GM18505 (cell line): ENCODE data around the gene IZUMO4.

ENCODE experiments used
- ATAC-seq: cut with Tn5 transposase; IDR thresholded peaks from one replicate; pipeline ENCODE4 v1.9.1; 2021; ENCODE audit not compliant: unreplicated experiment
- POLR2A ChIP-seq: IDR thresholded peaks from 4 replicates; pipeline ENCODE4 v1.6.1; 2011; ENCODE audit warnings: borderline replicate concordance; ENCODE audit not compliant: insufficient read depth, insufficient read length; ENCODE audit errors: extremely low read depth

IZUMO4 gene

GRCh38 chr19:2100719-2101061 is 4.0 kb downstream of the IZUMO4 start:
- ATAC-seq, result no peak
- TF ChIP-seq POLR2A, result no peak

DNA sequence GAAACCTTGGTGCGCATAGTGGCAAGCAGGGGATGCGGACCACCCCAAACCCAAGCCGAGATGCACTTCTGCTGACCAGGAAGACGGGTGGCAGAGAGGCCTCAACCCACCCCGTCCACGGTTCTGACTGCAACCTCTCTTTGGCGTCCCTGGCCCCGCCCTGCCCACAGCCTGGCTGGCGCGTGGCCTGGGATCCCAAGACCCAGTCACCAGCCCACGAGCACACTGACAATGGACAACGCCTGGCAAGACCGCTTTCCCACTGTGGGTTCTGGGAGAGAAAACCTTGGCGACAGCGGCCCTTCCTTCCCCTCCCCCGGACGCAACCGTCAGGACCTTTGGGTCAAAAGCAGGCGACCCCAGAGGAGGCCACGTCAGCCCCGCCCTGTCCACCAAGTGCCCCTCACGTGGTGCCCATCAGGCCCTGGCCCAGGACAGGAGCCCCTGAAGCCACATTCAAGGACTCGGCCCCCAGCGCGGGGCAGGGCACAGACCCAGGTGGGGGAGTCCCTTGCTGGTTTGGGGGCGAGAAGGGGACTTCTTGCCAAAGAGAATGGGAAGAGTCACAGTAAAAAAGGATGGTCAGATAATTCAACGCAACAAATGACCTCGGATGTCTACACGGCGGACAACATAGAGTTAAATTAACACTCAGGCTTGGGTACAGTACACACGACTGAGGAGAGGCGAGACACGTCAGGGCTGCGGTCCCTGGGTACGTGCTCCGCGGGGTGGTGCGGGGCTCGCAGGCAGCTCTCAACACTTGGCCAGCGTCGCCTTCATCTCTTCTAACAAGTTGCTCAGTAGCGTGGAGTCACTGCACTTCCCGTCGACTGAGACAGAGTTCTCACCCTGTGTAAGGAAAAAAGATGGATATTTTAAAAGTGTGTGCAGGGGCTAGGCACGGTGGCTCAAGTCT is 5.0 kb downstream of the IZUMO4 start:
- ATAC-seq, result no peak
- no peak for TF ChIP-seq POLR2A

GRCh38 chr19:2103045-2103707 is 6.5 kb downstream of the IZUMO4 start:
- no peak for TF ChIP-seq POLR2A
- no peak for ATAC-seq

DNA sequence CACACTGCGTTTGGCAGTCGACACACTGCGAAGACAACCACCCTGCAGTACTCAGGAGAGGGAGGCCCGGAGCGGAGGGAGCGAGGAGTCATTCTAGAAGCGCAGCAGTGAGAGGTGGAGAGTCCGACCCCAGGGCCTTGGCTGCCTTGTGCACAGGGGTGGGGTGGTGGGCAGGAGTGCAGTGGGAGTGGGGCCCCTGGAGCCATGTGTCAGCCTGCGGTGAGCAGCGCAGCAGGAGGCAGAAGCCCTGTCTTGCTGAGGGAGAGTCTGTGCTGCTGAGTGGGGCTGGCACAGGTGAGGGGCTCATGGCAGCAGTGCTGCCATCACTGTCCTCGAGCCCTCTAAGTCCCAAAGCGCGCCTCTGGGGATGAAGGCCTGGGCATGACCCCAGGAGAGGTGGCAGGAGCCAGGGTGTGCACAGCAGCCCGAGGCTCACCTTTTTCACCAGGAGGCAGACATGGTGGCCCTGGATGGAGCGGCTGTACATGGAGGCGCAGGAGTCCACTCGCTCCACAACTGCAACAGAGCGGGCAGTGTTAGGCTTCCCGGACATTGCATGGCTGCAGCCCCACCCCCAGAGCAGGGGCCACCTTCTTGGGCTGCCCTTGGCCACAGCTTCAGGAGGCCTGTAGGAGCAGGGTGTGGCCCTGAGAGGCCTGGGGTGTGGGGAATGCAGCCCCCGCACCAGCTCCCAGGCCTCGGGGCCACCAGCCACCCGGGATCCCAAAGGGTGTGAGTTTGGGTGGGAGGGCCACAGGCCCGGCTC is 11.7 kb downstream of the IZUMO4 start:
- no peak for ATAC-seq
- TF ChIP-seq POLR2A, result no peak

- no peak for ATAC-seq
These were observed 12.5 kb downstream of the IZUMO4 start for GRCh38 chr19:2109046-2109864.

DNA sequence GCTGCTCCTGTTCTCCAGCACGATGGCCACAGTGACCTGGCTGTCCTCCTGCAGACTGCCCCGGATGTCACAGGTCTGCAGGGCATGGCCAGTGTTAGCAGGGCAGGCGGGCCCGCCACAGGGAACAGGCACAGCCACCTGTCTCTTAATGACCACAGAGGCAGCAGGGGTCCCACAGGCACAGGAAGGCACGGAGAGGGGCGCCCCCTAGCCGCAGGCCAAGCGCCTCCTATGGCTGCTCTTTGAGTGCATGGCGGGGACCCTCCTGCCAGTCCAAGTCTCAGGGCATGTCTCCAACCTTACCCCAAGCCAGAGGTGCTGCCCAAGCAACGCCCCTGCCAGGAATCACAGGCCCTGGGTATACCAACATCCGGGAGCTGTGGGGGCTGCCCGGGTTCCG is 14.1 kb downstream of the IZUMO4 start:
- TF ChIP-seq POLR2A, result no peak
- ATAC-seq, result no peak

More at GRCh38 chr19:2109046-2109864, 12.5 kb downstream of the IZUMO4 start:
- TF ChIP-seq POLR2A, result no peak

DNA sequence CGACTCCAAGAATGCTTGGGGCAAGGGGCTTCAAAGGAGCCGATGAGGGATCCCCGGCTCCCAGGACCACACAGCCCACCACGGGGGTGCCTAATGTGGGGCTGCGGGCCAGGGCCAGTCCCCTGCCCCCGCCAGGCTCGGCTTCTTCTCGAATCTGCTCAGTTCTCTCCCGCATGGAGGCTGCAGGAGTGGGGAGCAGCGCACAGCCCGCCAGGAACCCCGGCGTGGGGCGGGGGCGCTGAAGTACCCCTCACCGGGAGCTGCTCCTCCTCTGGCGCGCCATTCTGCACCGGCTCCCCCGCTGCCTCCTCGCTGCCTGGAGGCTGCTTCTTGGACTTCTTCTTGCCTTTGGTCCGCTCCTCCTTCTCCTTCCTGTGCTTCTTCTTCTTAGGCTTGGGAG is 14.7 kb downstream of the IZUMO4 start:
- no peak for ATAC-seq
- TF ChIP-seq POLR2A, result no peak

DNA sequence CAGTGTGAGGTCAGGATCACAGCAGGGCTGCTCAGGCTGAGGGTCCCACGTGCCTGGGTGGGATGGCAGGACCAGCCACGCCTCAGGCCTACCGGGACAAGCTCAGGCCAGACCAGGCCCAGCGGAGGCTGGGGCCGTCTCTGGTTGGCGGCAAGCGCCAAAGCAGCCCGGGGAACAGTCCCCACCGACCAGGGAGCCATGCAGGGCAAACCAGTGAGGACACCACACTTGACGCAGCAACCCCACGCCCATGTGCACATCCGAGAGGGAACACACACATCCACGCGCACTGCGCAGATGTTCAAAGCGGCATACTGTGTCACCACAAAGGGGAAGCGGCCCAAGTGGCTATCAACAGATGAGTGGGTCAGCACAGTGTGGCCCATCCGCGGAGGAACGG is 15.2 kb downstream of the IZUMO4 start:
- no peak for ATAC-seq
- no peak for TF ChIP-seq POLR2A

GRCh38 chr19:2112516-2113320 is 16.0 kb downstream of the IZUMO4 start:
- TF ChIP-seq POLR2A, result no peak
- ATAC-seq, result no peak

- TF ChIP-seq POLR2A, result no peak
- ATAC-seq, result no peak
These were observed 16.9 kb downstream of the IZUMO4 start for GRCh38 chr19:2113439-2114211.

GRCh38 chr19:2114218-2114617 is 17.5 kb downstream of the IZUMO4 start:
- TF ChIP-seq POLR2A, result no peak
- no peak for ATAC-seq
